ENCODE results near the gene CRYBG2.

CRYBG2 gene

DNA sequence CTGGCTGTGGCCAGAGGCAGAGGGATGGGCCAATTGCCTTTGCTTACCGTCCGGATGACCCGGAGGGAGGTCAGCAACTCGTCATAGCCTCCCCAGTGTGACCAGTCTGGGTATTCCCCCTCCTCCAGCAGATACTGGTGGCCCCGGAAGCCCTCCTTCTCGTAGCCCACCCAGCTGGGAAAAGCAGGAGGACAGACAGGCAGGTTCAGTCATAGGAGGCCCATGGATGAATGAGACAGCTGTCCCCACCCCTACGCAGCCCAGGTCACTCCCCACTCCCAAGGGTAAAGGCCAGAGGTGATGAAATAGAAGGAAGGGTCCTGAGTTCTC, 16.8 kb downstream of the CRYBG2 start:
- TF ChIP-seq FOXP2 (optimal IDR thresholded peaks at IDR 0.05; ENCODE audit: borderline replicate concordance, extremely low read depth, extremely low read length, insufficient read depth) (no peak), POLR2AphosphoS5 (IDR thresholded peaks at IDR 0.05; ENCODE audit: low read depth, low read length) (no peak), TAF1 (IDR thresholded peaks at IDR 0.05; ENCODE audit: borderline replicate concordance, insufficient read depth, low read length) (no peak), SIN3A (IDR thresholded peaks at IDR 0.05; ENCODE audit: borderline replicate concordance, insufficient read depth, low read length) (no peak), REST (IDR thresholded peaks at IDR 0.05; ENCODE audit: insufficient read depth in 1 of 2, low read depth in 2 of 2, low read length in 2 of 2) (no peak)

- TF ChIP-seq TAF1 (IDR thresholded peaks at IDR 0.05; ENCODE audit: borderline replicate concordance, insufficient read depth, low read length) (no peak), REST (IDR thresholded peaks at IDR 0.05; ENCODE audit: insufficient read depth in 1 of 2, low read depth in 2 of 2, low read length in 2 of 2) (no peak), SIN3A (IDR thresholded peaks at IDR 0.05; ENCODE audit: borderline replicate concordance, insufficient read depth, low read length) (no peak), POLR2AphosphoS5 (IDR thresholded peaks at IDR 0.05; ENCODE audit: low read depth, low read length) (no peak), FOXP2 (optimal IDR thresholded peaks at IDR 0.05; ENCODE audit: borderline replicate concordance, extremely low read depth, extremely low read length, insufficient read depth) (no peak)
Observed at GRCh38 chr1:26336477-26337205, 17.3 kb downstream of the CRYBG2 start.

GRCh38 chr1:26335774-26336476, 18.0 kb downstream of the CRYBG2 start:
- no peak for TF ChIP-seq POLR2AphosphoS5 (IDR thresholded peaks at IDR 0.05; ENCODE audit: low read depth, low read length)
- TF ChIP-seq SIN3A (IDR thresholded peaks at IDR 0.05; ENCODE audit: borderline replicate concordance, insufficient read depth, low read length) = no peak
- TF ChIP-seq REST (IDR thresholded peaks at IDR 0.05; ENCODE audit: insufficient read depth in 1 of 2, low read depth in 2 of 2, low read length in 2 of 2) = no peak
- TF ChIP-seq TAF1 (IDR thresholded peaks at IDR 0.05; ENCODE audit: borderline replicate concordance, insufficient read depth, low read length) = no peak
- no peak for TF ChIP-seq FOXP2 (optimal IDR thresholded peaks at IDR 0.05; ENCODE audit: borderline replicate concordance, extremely low read depth, extremely low read length, insufficient read depth)

GRCh38 chr1:26330276-26330675, 23.7 kb downstream of the CRYBG2 start:
- no peak for TF ChIP-seq REST (IDR thresholded peaks at IDR 0.05; ENCODE audit: insufficient read depth in 1 of 2, low read depth in 2 of 2, low read length in 2 of 2)
- TF ChIP-seq FOXP2 (optimal IDR thresholded peaks at IDR 0.05; ENCODE audit: borderline replicate concordance, extremely low read depth, extremely low read length, insufficient read depth) = no peak
- no peak for TF ChIP-seq SIN3A (IDR thresholded peaks at IDR 0.05; ENCODE audit: borderline replicate concordance, insufficient read depth, low read length)
- TF ChIP-seq TAF1 (IDR thresholded peaks at IDR 0.05; ENCODE audit: borderline replicate concordance, insufficient read depth, low read length) = no peak
- TF ChIP-seq POLR2AphosphoS5 (IDR thresholded peaks at IDR 0.05; ENCODE audit: low read depth, low read length) = no peak
